ENCODE results near the gene SLC35F6.
"Not testable (repeated sequence)": the region's sequence is repeated elsewhere in the genome, so short reads cannot be mapped to it uniquely, and the experiment has no call there.

The SLC35F6 gene

DNA sequence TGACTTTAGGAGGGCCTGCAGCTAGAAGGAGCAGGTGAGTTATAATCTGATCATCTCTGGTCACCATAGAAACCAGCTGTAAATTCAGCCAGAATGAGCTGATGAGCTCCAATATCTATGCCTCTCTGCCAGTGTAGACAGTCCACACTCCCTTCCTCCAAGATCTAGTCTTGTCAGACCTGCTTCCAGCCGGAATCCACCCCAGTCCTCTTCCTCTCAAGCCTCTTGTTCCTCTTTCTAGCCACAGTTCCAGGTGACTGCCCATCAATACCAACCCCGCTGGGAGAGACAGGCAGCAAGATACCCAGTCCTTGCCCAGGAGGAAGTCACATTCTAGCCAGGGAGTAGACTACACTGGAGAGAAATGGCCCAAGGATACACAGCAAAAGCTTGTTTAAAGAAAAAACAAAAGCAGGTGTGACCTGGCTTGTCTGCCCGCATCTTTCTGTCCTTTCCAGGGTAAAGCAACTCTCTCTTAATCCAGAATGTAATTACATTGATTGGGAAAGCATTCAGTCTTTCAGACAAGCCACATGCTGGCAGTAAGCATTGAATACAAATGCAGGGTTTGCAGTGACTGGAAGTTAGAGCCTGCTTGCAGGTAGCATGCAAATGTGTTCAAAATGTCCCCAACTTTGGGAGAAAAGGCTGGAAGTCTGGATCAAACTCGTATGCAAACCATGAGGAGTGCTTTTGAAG is 9.0 kb upstream of the SLC35F6 start:
- no peak for DNase-seq (ENCODE audit: low read depth in 1 of 2, low spot score in 1 of 2)

DNA sequence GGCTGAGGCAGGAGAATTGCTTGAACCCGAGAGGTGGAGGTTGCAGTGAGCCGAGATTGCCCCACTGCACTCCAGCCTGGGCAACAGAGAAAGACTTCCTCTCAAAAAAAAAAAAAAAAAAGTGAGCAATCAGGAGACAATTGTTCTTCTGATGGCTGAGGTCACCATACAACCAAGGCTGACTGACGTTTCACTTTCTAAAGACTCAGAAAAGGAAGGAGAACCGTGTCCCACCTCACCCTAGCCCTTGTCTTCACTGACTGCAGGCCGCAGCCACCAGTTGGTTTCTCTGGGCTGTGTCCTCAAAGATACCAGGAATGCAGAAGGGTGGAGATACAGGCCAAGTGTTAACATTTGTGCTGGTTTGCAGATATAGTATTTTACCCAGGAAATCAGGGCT is 7.7 kb upstream of the SLC35F6 start:
- DNase-seq (ENCODE audit: low read depth in 1 of 2, low spot score in 1 of 2), result no peak

DNA sequence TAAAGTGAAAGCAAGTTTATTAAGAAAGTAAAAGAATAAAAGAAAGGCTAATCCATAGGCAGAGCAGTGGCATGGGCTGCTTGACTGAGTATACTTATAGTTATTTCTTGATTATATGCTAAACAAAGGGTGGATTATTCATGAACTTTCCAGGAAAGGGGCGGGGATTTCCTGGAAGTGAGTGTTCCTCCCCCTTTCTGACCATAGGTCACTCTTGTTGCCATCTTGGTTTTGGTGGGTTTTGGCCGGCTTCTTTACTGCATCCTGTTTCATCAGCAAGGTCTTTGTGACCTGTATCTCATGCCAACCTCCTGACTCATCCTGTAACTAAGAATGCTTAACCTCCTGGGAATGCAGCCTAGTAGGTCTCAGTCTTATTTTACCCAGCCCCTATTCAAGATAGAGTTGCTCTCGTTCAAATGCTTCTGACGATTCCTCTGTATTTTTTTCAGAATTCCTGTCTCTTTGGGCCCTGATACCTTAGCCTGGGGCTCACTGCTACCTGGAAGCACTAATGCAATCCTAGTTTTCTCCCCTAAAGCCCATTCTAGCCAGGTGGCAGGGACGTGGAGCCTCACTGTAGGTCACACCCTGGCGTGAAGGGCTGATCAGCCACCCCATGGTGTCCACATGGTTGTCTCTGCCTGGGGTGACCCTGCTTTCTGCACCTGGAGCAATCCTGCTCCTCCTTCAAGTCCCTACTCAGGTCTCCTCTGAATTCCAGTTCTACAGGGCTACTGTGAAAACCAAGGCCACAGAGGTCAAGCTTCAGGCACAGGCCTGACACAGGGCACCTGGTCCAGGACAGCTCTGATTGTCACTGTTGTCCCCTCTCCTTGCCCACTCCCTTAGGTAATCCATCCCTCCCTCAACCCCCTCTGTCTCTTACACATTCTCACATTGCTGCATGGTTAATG is 6.0 kb upstream of the SLC35F6 start:
- no peak for DNase-seq (ENCODE audit: low read depth in 1 of 2, low spot score in 1 of 2)

DNA sequence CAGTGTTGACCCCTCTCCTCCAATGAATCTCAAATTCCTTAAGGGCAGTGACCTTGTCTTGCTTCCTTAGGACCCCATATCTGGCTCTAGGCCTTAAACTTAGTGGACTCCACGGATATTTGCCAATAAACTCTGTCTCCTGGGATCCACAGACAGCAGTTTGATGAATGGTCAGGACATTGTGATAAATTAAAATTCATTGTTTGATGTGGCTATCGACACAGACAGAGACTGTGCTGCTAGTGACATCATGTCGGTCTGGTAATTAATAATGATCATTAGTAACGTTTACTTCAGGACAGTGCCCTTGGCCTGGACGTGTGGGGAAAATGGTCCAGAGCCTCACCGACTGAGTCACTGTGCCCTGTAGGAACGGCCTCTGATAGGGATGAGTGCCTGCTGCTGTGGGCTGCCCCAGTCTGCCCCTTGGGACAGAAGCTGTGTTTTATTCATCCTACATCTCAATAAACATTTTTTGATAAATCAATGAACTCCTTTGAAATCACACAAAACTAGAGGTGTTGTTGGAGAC is 5.2 kb upstream of the SLC35F6 start:
- DNase-seq (ENCODE audit: low read depth in 1 of 2, low spot score in 1 of 2), result no peak

DNA sequence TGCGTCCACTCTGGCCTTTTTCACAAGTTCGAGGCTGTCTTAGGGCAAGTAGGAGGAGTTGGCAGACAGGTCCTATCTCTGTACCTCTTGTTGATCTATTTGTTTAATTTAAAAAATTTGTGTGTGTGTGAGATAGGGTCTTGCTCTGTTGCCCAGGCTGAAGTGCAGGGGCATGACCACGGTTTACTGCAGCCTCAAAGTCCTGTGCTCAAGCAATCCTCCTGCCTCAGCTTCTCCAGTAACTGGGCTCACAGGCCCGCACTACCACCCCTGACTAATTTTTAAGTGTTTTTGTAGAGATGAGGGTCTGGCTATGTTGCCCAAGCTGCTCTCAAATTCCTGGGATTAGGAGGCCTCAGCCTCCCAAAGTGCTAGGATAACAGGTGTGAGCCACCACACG is 4.2 kb upstream of the SLC35F6 start:
- DNase-seq (ENCODE audit: low read depth in 1 of 2, low spot score in 1 of 2), result no peak

DNA sequence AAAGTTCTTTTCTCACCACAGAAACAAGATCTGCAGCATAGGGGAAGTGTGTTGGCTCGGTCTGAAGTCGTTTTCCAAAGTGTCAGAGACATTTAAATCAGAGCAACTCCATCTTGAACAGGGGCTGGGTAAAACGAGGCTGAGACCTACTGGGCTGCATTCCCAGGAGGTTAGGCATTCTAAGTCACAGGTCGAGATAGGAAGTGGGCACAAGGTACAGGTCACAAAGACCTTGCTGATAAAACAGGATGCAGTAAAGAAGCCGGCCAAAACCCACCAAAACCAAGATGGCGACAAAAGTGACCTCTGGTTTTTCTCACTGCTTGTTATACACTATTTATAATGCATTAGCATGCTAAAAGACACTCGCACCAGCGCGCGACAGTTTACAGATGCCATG is 3.1 kb upstream of the SLC35F6 start:
- DNase-seq (ENCODE audit: low read depth in 1 of 2, low spot score in 1 of 2), result not testable (repeated sequence)

DNA sequence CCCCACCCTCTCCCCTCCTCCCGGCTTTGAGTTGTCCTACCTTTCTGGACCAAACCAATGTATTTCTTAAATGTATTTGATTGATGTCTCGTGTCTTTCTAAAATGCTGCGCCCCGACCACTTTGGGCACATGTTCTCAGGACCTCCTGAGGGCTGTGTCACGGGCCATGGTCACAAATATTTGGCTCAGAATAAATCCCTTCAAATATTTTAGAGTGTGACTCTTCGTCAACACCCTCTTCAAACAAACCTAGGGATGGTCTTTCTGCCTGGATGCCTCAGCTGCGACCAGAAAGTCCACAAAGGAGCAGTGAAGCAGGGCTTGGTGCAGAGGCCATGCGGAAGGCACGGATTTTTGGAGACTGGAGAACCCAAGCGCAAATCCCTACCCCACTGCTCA is 1.1 kb upstream of the SLC35F6 start:
- no peak for DNase-seq (ENCODE audit: low read depth in 1 of 2, low spot score in 1 of 2)

DNA sequence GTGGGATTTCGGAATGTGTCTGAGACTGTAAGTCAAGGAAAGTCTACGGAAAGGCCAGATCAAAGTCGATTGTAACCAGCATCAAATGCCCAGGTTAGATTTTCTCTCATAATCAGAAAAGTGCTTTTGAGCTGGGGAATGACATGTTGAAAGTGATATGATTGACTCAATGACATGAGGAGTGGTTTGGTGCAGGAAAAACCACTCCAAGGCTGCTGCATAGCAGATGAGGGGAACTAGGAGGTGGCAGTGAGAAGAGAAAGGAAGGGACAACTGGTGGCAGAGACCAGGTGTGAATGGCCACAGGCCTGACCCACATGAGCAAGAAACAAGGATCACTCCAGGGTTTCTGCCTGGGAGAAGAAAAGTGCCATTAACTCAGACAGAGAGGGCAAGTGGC is 822 bp downstream of the SLC35F6 start:
- DNase-seq (ENCODE audit: low read depth in 1 of 2, low spot score in 1 of 2), result no peak

DNA sequence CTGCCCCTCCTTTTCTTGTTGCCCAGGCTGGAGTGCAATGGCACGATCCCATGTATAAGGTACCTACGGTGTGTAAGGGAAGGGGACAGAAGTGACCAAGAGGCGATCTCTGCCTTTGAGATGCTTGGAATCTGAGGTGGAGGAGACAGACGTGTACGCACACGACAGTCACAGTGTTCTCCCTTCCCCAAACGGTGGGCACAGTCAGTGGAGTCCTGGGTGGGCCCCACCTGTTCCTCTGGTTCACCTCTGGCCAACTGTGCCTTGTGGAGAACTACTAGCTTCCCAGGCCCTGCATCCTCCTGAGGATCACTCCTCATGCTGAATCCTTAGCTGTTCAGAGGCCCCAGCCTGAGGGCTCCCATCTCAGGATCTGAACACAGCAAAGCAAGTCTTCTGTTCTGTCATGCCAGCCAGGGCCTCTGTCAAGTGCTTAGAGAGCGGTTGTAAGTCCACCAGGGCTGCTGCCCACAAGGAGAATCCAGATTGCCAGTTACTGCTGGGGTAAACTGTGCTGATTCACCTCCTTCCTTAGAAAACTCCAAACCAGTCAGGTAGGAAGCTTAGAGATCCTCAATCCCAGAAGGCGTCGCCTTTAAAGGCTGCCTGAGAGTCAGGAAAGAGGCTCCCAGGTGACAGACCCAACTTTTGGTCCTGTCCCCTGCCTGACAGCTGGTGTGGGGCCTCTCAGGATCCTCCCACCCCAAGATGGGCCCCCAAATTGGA is 1.6 kb downstream of the SLC35F6 start:
- no peak for DNase-seq (ENCODE audit: low read depth in 1 of 2, low spot score in 1 of 2)

DNA sequence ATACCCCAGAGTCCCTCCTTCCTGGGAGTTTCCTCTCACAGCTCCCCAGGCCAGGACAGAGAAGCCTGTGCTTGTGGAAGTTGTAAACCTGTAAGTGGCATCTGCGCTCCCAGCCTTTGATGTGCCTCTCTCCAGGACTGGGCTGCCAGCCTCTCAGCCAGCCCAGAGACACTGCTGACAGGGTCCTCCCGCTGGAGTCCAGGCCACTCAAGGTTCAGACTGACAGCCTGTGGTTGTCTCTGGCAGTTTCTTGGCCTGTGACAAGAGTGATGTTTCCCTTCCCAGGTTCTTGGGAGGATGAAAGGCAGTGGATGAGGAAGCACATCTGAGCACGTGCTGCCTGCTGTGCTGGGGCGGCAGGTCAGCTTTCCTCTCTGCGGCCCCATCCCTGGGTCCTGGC is 3.0 kb downstream of the SLC35F6 start:
- no peak for DNase-seq (ENCODE audit: low read depth in 1 of 2, low spot score in 1 of 2)

DNA sequence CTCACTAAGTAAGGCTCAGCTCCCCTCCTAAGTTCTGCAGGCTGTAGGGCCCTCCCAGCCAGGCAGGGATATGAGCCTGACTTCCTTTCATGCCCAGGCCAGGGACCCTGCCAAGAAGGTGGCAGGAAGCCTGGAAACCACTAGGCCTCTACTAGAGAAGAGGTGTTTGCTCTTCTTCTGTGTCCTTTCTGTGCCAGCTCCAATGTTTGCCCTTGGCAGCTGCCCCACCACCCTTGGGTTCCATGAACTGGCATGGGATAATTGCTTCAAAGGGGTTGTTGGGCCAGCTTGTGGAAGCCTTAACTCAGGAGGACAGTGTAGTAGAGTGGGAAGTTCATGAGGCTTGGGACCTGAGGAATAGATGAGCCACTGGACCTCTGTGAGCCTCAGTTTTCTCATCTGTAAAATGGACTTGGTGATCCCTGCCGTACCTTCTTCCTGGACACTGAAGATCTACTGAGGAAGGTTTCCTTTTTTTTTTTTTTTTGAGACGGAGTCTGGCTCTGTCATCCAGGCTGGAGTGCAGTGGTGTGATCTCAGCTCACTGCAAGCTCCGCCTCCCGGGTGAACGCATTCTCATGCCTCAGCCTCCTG is 3.9 kb downstream of the SLC35F6 start:
- no peak for DNase-seq (ENCODE audit: low read depth in 1 of 2, low spot score in 1 of 2)

DNA sequence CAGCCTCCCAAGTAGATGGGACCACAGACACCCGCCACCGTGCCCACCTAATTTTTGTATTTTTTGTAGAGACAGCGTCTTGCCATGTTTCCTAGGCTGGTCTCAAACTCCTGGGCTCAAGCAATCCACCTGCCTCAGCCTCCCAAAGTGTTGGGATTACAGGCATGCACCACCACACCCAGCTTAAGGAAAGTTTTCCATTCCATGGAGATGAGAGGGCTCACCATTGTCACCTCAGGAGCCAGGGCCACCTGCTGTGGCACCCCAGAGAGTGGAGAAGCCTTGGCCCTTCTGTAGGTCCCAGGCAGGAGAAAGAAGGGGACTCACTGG is 4.6 kb downstream of the SLC35F6 start:
- DNase-seq (ENCODE audit: low read depth in 1 of 2, low spot score in 1 of 2), result no peak

DNA sequence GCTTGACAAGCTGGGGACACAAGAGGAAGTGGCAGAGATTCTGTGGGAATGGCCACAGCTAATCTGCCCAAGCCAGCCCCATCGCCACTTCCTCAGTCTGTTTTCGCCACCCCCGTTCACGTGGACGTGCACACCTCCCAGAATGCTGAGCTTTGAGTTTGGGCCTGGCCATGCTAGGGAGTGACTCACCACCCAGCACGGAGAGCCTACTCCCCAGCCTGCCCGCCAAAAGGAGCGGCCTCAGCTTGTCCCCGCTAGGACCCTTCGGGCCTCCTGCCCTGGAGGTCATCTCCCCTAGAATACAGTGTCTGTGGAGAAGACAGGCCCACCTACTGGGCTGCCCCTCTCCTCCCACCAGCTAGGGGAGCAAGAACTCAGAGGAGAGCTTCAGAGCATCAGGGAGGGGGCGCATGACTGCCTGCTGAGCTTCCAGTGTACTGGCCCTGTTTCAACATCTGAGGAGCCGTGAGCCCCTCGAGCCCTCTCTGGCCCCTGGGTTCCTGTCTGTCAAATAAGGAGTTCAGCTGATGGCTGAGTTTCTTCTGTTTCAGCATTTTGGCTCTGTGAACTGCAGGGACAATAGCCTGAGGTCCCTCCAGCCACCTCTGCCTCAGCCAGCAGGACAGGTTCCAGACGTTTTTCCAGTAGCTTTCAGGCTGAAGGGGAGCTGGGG is 5.1 kb downstream of the SLC35F6 start:
- no peak for DNase-seq (ENCODE audit: low read depth in 1 of 2, low spot score in 1 of 2)

DNA sequence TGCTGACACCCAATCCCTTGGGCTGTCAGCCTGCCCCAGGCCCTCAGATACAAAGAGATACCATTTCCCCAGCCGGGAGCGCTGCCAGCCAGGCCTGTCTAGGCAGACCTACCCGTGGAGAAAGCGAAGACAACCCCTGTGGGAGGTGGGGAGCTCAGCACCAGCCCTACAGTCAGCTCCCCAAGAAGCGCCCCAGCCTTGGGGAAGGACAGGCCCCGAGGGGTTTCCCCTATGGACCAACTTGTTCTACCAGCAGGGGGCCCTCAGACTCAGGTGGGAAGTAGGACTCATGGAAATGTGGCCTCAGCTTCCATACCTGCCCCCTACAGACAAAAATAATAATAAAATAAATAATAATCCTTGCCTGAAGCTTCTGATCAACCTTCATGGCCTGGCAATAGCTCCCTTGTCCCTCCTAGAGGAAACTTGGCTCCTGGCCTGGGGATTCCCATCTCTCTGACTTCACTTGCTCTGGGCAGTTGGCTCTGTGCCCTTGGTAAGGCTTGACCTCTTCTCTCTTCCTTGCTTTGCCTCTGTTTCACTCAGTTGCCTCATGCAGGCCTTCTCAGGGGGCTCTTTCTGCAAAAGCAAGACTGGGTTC is 7.0 kb downstream of the SLC35F6 start:
- DNase-seq (ENCODE audit: low read depth in 1 of 2, low spot score in 1 of 2), result no peak

DNA sequence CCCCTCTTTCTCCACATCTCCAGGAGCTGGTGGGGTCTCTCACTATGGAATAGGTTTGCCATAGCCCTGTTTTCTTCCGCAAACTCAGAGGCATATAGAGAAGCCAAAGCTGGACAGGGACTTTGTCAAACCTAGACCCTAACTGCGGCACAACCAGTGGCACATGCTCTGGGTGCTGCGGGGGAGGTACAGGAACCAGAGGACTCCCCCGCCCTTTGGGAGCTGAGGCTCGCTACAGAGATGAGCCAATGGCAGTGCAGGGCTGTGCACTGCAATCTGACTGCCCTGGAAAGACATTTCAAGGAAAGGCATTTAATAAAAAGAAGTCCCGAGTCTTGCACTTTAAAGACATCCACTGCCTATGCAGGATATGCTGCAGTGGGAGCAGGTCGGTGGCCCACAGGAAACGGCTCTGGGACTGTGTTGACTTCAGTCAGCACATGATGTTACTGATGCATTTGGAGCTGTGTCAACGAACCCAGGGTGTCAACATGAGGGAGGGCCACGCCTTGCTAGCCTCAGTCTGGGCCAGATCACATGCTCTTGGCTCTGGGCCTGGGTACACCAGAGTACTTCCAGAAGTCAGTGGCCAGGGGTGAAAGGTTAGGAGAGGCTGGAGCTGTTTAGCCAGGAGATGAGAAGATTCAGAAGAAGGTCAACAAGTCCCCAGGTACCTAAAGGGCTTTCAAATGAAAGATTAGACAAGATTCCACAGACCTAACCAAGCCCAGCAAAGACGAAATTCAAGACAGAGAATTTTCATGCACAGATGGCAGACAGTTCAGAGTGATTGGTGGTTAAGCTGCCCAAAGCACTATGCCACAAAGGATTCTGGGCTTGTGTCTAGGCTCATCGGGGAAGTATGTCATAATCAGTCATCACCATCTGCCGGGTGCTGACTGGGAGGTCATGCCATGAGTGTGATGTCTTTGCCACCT is 8.2 kb downstream of the SLC35F6 start:
- DNase-seq (ENCODE audit: low read depth in 1 of 2, low spot score in 1 of 2), result no peak

DNA sequence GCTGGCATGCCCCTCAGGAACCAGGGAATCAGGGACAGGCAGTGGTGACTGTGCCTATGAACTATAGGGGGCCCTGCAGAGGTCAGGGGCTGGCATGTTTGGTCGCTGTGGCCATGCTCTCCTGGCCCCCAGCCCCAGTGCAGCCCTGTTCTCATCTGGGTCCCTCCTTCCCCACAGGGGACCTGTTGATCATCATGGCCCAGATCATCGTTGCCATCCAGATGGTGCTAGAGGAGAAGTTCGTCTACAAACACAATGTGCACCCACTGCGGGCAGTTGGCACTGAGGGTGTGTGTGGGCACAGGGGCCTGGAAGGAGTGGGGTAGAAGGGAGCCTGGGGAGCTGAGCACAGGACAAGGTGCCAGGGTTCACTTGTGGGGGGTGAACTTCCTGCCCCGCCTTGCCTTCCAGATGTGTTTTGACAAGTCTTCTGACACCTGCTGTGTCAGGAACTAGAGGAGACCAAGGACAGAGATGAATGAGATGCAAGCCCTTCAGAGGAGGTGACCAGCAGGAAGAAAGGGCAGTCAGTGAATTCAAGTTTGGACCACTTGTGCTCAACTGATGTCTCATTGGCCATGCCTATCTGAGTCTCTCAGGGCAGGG is 12.2 kb downstream of the SLC35F6 start:
- no peak for DNase-seq (ENCODE audit: low read depth in 1 of 2, low spot score in 1 of 2)

DNA sequence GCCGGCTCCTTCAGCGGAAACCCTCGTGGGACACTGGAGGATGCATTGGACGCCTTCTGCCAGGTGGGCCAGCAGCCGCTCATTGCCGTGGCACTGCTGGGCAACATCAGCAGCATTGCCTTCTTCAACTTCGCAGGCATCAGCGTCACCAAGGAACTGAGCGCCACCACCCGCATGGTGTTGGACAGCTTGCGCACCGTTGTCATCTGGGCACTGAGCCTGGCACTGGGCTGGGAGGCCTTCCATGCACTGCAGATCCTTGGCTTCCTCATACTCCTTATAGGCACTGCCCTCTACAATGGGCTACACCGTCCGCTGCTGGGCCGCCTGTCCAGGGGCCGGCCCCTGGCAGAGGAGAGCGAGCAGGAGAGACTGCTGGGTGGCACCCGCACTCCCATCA is 14.0 kb downstream of the SLC35F6 start:
- no peak for DNase-seq (ENCODE audit: low read depth in 1 of 2, low spot score in 1 of 2)

DNA sequence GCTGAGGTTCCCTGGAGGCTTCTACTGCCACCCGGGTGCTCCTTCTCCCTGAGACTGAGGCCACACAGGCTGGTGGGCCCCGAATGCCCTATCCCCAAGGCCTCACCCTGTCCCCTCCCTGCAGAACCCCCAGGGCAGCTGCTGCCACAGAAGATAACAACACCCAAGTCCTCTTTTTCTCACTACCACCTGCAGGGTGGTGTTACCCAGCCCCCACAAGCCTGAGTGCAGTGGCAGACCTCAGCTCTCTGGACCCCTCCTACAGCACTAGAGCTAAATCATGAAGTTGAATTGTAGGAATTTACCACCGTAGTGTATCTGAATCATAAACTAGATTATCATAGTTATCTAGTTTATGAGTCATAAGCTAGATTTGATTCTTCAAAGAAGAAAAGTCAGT is 14.4 kb downstream of the SLC35F6 start:
- DNase-seq (ENCODE audit: low read depth in 1 of 2, low spot score in 1 of 2), result no peak

DNA sequence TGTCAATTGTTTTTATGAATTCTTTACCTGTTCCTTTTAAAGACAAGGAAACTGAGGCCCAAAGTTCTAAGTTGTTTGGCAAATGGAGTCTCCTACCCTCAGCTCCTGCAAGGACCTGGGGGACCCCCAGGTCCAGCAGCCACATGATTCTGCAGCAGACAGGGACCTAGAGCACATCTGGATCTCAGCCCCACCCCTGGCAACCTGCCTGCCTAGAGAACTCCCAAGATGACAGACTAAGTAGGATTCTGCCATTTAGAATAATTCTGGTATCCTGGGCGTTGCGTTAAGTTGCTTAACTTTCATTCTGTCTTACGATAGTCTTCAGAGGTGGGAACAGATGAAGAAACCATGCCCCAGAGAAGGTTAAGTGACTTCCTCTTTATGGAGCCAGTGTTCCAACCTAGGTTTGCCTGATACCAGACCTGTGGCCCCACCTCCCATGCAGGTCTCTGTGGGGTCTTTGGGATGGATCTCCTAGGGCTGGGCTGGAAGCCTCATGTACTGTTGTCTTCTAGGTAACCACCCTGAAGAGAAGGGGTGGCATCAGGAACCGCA is 16.2 kb downstream of the SLC35F6 start:
- no peak for DNase-seq (ENCODE audit: low read depth in 1 of 2, low spot score in 1 of 2)

Data from activated T-helper 1 cell treated with anti-CD3 and anti-CD28 coated beads, Interleukin-2, amount 50 U/mL, for 16 hours (primary cell).